IMR-90 (cell line): ENCODE data around the gene KCNK6. TPM values are rescaled to one million over a fixed set of nuclear protein-coding genes. Genes with fewer than 3 reads are reported as not detected.

ENCODE experiments used
- ATAC-seq: fragments of 200-7000 bp; cut with Tn5 transposase; 2 replicates; pipeline ENCODE4 v1.9.1; 2020; ENCODE audit warnings: low read depth, mild to moderate bottlenecking, moderate library complexity
- BruUV-seq: library from RNA; stranded (reverse); fragments of 400-500 nt; replicated peaks from 2 replicates; lab custom pipeline; 2021; lab: Mats Ljungman, UMichigan
- CTCF ChIA-PET: fragments of 300-600 bp; formaldehyde crosslinking; extraction: SDS; loops from one replicate; lab custom pipeline; 2021; ENCODE audit warnings: antibody characterized with exemption; lab: Yijun Ruan, JAX
- POLR2A ChIA-PET: fragments of 300-600 bp; sonication (Branson Sonifier 250); formaldehyde crosslinking; loops from one replicate; lab custom pipeline; 2022; ENCODE audit warnings: antibody characterized with exemption; ENCODE audit not compliant: unreplicated experiment; lab: Charles Lee
- DNase-seq: peaks from one replicate; pipeline ENCODE4 v3.0.0; 2013
- H2AFZ ChIP-seq: replicated peaks from 2 replicates; pipeline ENCODE3; 2013; ENCODE audit warnings: low read length, mild to moderate bottlenecking; ENCODE audit not compliant: poor library complexity
- H2AK5ac ChIP-seq: 2 replicates; pipeline ENCODE4 v1.6.1; 2013; ENCODE audit warnings: low read depth, low read length, inconsistent platforms
- H2AK9ac ChIP-seq: replicated peaks from 2 replicates; pipeline ENCODE3; 2013; ENCODE audit warnings: mild to moderate bottlenecking, low read depth, low read length, moderate library complexity; ENCODE audit not compliant: poor library complexity
- H2BK120ac ChIP-seq: 2 replicates; pipeline ENCODE4 v1.6.1; 2013; ENCODE audit warnings: low read depth, low read length, inconsistent platforms
- H2BK15ac ChIP-seq: 3 replicates; pipeline ENCODE4 v1.6.1; 2013; ENCODE audit warnings: low read depth, low read length, inconsistent platforms
- H2BK20ac ChIP-seq: 2 replicates; pipeline ENCODE4 v1.6.1; 2013; ENCODE audit warnings: low read depth, mild to moderate bottlenecking, inconsistent platforms, low read length, moderate library complexity
- H2BK5ac ChIP-seq: 2 replicates; pipeline ENCODE4 v1.6.1; 2013; ENCODE audit warnings: mild to moderate bottlenecking, low read depth, low read length, inconsistent platforms; ENCODE audit not compliant: poor library complexity, severe bottlenecking
- H3K14ac ChIP-seq: replicated peaks from 2 replicates; pipeline ENCODE4 v1.6.1; 2013; ENCODE audit warnings: low read depth, low read length, inconsistent platforms
- H3K18ac ChIP-seq: 2 replicates; pipeline ENCODE4 v1.6.1; 2013; ENCODE audit warnings: low read depth, low read length, control low read depth
- H3K23ac ChIP-seq: 2 replicates; pipeline ENCODE4 v1.6.1; 2013; ENCODE audit warnings: low read depth, low read length, inconsistent platforms
- H3K27ac ChIP-seq: 2 replicates; pipeline ENCODE4 v1.5.1; 2013; ENCODE audit warnings: mild to moderate bottlenecking, control low read depth, low read length; ENCODE audit not compliant: insufficient read depth
- H3K27me3 ChIP-seq: 2 replicates; pipeline ENCODE4 v1.6.1; 2013; ENCODE audit warnings: low read length; ENCODE audit not compliant: control insufficient read depth, insufficient read depth
- H3K36me3 ChIP-seq: 2 replicates; pipeline ENCODE4 v1.6.1; 2013; ENCODE audit warnings: low read length, mixed read lengths; ENCODE audit not compliant: control insufficient read depth, insufficient read depth
- H3K4ac ChIP-seq: 2 replicates; pipeline ENCODE4 v1.6.1; 2013; ENCODE audit warnings: low read depth, low read length, inconsistent platforms
- H3K4me1 ChIP-seq: 2 replicates; pipeline ENCODE4 v1.6.1; 2013; ENCODE audit warnings: low read length, mixed read lengths; ENCODE audit not compliant: control insufficient read depth, insufficient read depth
- H3K4me2 ChIP-seq: 2 replicates; pipeline ENCODE4 v1.6.1; 2013; ENCODE audit warnings: low read depth, mild to moderate bottlenecking, control low read depth, low read length, moderate library complexity
- H3K4me3 ChIP-seq: 2 replicates; pipeline ENCODE4 v1.5.1; 2013; ENCODE audit warnings: low read depth, mild to moderate bottlenecking, control low read depth, low read length, moderate library complexity; ENCODE audit not compliant: insufficient read depth
- H3K56ac ChIP-seq: 2 replicates; pipeline ENCODE4 v1.6.1; 2013; ENCODE audit warnings: low read length, inconsistent platforms; ENCODE audit not compliant: insufficient read depth; ENCODE audit errors: extremely low read depth
- H3K79me1 ChIP-seq, 2 experiments: 2 replicates each; pipeline ENCODE4 v1.6.1; 2013; ENCODE audit warnings: low read length in 2 of 2, inconsistent platforms in 1 of 2, low read depth in 1 of 2
- H3K9ac ChIP-seq: 2 replicates; pipeline ENCODE4 v1.6.1; 2013; ENCODE audit warnings: low read depth, low read length, control low read depth
- H3K9me1 ChIP-seq: 2 replicates; pipeline ENCODE4 v1.6.1; 2013; ENCODE audit warnings: low read length, inconsistent platforms; ENCODE audit not compliant: insufficient read depth
- H3K9me3 ChIP-seq: 2 replicates; pipeline ENCODE4 v1.6.1; 2013; ENCODE audit warnings: low read length; ENCODE audit not compliant: control insufficient read depth, insufficient read depth
- H4K20me1 ChIP-seq: 2 replicates; pipeline ENCODE4 v1.6.1; 2013; ENCODE audit warnings: low read length, inconsistent platforms; ENCODE audit not compliant: insufficient read depth
- H4K5ac ChIP-seq: 2 replicates; pipeline ENCODE4 v1.6.1; 2013; ENCODE audit warnings: mild to moderate bottlenecking, low read depth, low read length, control low read depth
- H4K8ac ChIP-seq, 2 experiments: 2 replicates each; pipeline ENCODE4 v1.6.1; 2013; ENCODE audit warnings: low read depth in 2 of 2, low read length in 2 of 2, control low read depth in 1 of 2, inconsistent platforms in 1 of 2
- H4K91ac ChIP-seq: 2 replicates; pipeline ENCODE4 v1.6.1; 2013; ENCODE audit warnings: low read depth, low read length, inconsistent platforms; ENCODE audit not compliant: insufficient read depth
- BHLHE40 ChIP-seq: fragments of 150-350 bp; IDR thresholded peaks from 2 replicates; pipeline ENCODE4 v1.6.1; 2016; ENCODE audit warnings: mild to moderate bottlenecking, low read depth, low read length
- CEBPB ChIP-seq: IDR thresholded peaks from 2 replicates; pipeline ENCODE4 v1.6.1; 2012; ENCODE audit warnings: low read depth, low read length, improper control_type of control experiment
- CTCF ChIP-seq: conservative IDR thresholded peaks from 2 replicates; pipeline ENCODE4 v1.5.1; 2012; ENCODE audit warnings: mild to moderate bottlenecking, low read depth, low read length, improper control_type of control experiment
- ELK1 ChIP-seq: fragments of 150-350 bp; IDR thresholded peaks from 2 replicates; pipeline ENCODE4 v1.6.1; 2016; ENCODE audit warnings: low read depth, mild to moderate bottlenecking, low read length, moderate library complexity, borderline replicate concordance
- FOS ChIP-seq: fragments of 150-350 bp; IDR thresholded peaks from 2 replicates; pipeline ENCODE4 v1.6.1; 2016; ENCODE audit warnings: low read depth, low read length
- MAFK ChIP-seq: IDR thresholded peaks from 2 replicates; pipeline ENCODE4 v1.6.1; 2012; ENCODE audit warnings: low read depth, low read length, improper control_type of control experiment
- MAZ ChIP-seq: IDR thresholded peaks from 2 replicates; pipeline ENCODE4 v1.6.1; 2012; ENCODE audit warnings: low read depth, mild to moderate bottlenecking, low read length, improper control_type of control experiment, moderate library complexity, borderline replicate concordance
- MXI1 ChIP-seq: IDR thresholded peaks from 2 replicates; pipeline ENCODE4 v1.6.1; 2012; ENCODE audit warnings: low read depth, mild to moderate bottlenecking, low read length, moderate library complexity, borderline replicate concordance
- NFE2L2 ChIP-seq: fragments of 150-350 bp; IDR thresholded peaks from 2 replicates; pipeline ENCODE4 v1.6.1; 2016; ENCODE audit warnings: low read depth, mild to moderate bottlenecking, low read length
- POLR2A ChIP-seq: IDR thresholded peaks from 2 replicates; pipeline ENCODE4 v1.6.1; 2012; ENCODE audit warnings: mild to moderate bottlenecking, low read depth, low read length
- RCOR1 ChIP-seq: IDR thresholded peaks from 2 replicates; pipeline ENCODE4 v1.6.1; 2012; ENCODE audit warnings: mild to moderate bottlenecking, low read length, improper control_type of control experiment; ENCODE audit not compliant: insufficient replicate concordance
- RFX5 ChIP-seq: IDR thresholded peaks from 2 replicates; pipeline ENCODE4 v1.8.0; 2012; ENCODE audit warnings: low read depth, mild to moderate bottlenecking, low read length, moderate library complexity
- USF2 ChIP-seq: fragments of 150-350 bp; IDR thresholded peaks from 2 replicates; pipeline ENCODE4 v1.6.1; 2017; ENCODE audit warnings: mild to moderate bottlenecking, antibody characterized with exemption, low read length, low read depth
- WGBS, 2 experiments: methylation state at CpG; one replicate each; pipeline versions ENCODE4 v1.1.5 to v1.1.7; 2013; ENCODE audit warnings: missing lambda C conversion rate in 2 of 2; ENCODE audit not compliant: insufficient read length in 1 of 2; ENCODE audit errors: extremely low coverage in 2 of 2; 5-methylcytosine and 5-hydroxymethylcytosine counted together
- dilution Hi-C: fragments of 300-500 bp; cut with HindIII; formaldehyde crosslinking; loops from one replicate; pipeline ENCODE4 v1.14.3; 2018; ENCODE audit warnings: low sequenced_read_pairs; ENCODE audit not compliant: unreplicated experiment
- in situ Hi-C: fragments of 300-500 bp; cut with MboI; formaldehyde crosslinking; loops from 3 replicates; pipeline ENCODE4 v1.14.3; 2019; ENCODE audit warnings: low sequenced_read_pairs, inconsistent platforms, mixed read lengths
- intact Hi-C: fragments of 100-400 bp; cut with micrococcal nuclease; formaldehyde crosslinking; loops from 2 replicates; pipeline ENCODE4 v1.10.0; 2022
- polyA plus RNA-seq, 3 experiments: library from polyadenylated mRNA; depleted of rRNA; stranded (reverse); fragments of >200 nt; gene quantifications; 2 replicates each; pipeline ENCODE4 v1.2.3, GENCODE V29; 2012; ENCODE audit warnings: low replicate concordance in 1 of 3
- total RNA-seq: library from RNA; depleted of rRNA; stranded (reverse); fragments of >200 nt; gene quantifications from 2 replicates; pipeline ENCODE4 v1.2.3, GENCODE V29; 2012

KCNK6 gene
- total and polyA plus RNA-seq, 2 of the 4 experiments (the other 2 are of a cell fraction): 2.7 to 4.5 TPM

- no peak overlapping the region for H4K91ac ChIP-seq
- ATAC-seq: no peak
- no peak overlapping the region for H4K8ac ChIP-seq
- BruUV-seq: no TSS peak
- H3K9me1 ChIP-seq: no peaks in the 10 kb centered on the region
- H3K14ac ChIP-seq: no peak overlapping the region
- no peak overlapping the region for H3K4ac ChIP-seq
- H4K5ac ChIP-seq: no peak overlapping the region
- H3K4me1 ChIP-seq: no peaks in the 10 kb centered on the region
- H2BK15ac ChIP-seq: no peak overlapping the region
- 40% methylated on average over 1 of the region's 12 CpGs; no CpG with 5 or more reads in 1 of the 2 experiments for WGBS, 2 experiments
- no peak overlapping the region for H2BK120ac ChIP-seq
- no peak for DNase-seq
- no peak overlapping the region for H3K4me3 ChIP-seq
- no peak overlapping the region for H3K23ac ChIP-seq
- no peak overlapping the region for H3K56ac ChIP-seq
- H2AFZ ChIP-seq: no peak overlapping the region
- H2BK20ac ChIP-seq: no peak overlapping the region
- intact Hi-C loops: no loop called here
- no peak overlapping the region for H2AK5ac ChIP-seq
- H2AK9ac ChIP-seq: no peak overlapping the region
- no peak overlapping the region for H3K9ac ChIP-seq
- CTCF ChIA-PET: no interaction called here
- dilution Hi-C loops: no loop called here
- in situ Hi-C loops: no loop called here
- no peak overlapping the region for H3K18ac ChIP-seq
- H2BK5ac ChIP-seq: no peak overlapping the region
- no peak overlapping the region for H3K4me2 ChIP-seq
- TF ChIP-seq ELK1 (no peak), USF2 (no peak), MAZ (no peak), RFX5 (no peak), CTCF (no peak), NFE2L2 (no peak), CEBPB (no peak), POLR2A (no peak), RCOR1 (no peak), BHLHE40 (no peak), MXI1 (no peak), MAFK (no peak), FOS (no peak)
- no peaks in the 10 kb centered on the region for H3K36me3 ChIP-seq
- H3K27me3 ChIP-seq: peaks cover 25% of the 10 kb centered on the region
- POLR2A ChIA-PET: interaction anchor here (0.7 kb wide), 1 partner anchor 133 kb away, joined by 11 read pairs; no protein-coding TSS in a partner anchor
- H3K9me3 ChIP-seq: no peaks in the 10 kb centered on the region
- no peak overlapping the region for H3K27ac ChIP-seq
- no peaks in the 10 kb centered on the region for H3K79me1 ChIP-seq
- 0 out of 2 replicates have a peak, but pooled peaks cover 3% of the 10 kb centered on the region for H4K20me1 ChIP-seq
These were observed 47.4 kb downstream of the KCNK6 start for GRCh38 chr19:38367041-38367440.
